Measurements from ENCODE around the gene BBS10.

DNA sequence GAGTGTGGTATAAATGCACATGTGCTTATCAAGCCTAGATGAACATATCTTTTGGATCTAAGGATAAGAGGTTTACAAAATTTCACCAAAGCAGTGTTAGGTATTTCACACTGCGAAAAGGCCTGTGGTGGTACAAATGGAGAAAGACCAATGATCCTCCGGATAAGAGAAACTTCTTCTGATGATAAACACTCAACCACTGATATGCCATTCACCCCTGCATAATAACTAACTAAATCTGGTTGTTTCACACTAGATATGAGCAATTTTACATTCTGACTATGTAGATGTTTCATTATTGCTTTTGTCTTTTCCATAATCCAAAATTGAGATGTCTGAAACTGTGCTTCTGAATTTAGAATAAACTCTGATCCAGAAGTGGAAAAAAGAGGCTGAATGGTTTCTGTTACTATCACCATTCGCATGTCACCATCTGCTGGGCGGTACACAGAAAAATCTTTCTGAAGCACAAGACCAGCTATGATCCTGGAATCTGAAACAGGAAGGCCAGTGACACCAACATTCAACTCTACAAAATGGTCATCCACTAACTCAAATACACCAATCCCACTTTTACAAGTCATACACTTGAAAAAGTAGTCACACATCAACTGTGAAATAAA, 1.3 kb downstream of the BBS10 start:
- no peak for TF ChIP-seq EZH2 (IDR thresholded peaks at IDR 0.05)
- no peak for TF ChIP-seq POLR2AphosphoS5 (IDR thresholded peaks at IDR 0.05; ENCODE audit: borderline replicate concordance, low read depth, low read length)

All from SK-N-MC (cell line).